ENCODE measurements around the gene SPRR1A.

DNA sequence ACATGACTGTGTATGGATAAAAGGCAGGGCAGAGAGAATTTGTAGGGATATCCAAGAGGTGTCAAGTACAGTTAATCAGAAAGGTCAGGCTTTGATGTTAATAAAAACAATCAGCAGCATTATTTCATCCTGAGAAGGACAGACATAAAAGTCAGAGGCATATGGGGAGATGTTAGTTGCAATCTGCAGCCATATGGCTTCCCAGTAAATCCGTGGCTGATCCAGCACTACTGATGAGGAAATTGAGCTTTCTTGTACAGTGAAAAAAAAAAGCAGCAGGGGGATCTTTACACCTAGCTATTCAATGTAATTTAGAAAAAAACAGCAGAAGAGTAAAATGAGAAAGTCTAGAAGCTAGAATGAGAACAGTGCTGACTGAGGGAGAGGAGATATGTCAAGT lies 44.9 kb downstream of the SPRR1A start:
- TF ChIP-seq, protein P1, sequence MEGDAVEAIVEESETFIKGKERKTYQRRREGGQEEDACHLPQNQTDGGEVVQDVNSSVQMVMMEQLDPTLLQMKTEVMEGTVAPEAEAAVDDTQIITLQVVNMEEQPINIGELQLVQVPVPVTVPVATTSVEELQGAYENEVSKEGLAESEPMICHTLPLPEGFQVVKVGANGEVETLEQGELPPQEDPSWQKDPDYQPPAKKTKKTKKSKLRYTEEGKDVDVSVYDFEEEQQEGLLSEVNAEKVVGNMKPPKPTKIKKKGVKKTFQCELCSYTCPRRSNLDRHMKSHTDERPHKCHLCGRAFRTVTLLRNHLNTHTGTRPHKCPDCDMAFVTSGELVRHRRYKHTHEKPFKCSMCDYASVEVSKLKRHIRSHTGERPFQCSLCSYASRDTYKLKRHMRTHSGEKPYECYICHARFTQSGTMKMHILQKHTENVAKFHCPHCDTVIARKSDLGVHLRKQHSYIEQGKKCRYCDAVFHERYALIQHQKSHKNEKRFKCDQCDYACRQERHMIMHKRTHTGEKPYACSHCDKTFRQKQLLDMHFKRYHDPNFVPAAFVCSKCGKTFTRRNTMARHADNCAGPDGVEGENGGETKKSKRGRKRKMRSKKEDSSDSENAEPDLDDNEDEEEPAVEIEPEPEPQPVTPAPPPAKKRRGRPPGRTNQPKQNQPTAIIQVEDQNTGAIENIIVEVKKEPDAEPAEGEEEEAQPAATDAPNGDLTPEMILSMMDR (IDR thresholded peaks at IDR 0.05): no peak
- no peak for TF ChIP-seq POLR2A (IDR thresholded peaks at IDR 0.05; ENCODE audit: low read depth)
- TF ChIP-seq POLR2AphosphoS5 (IDR thresholded peaks at IDR 0.05): no peak
- TF ChIP-seq EP300 (IDR thresholded peaks at IDR 0.05): no peak

Measured in esophagus muscularis mucosa (tissue), 4 donors.